HCT116 (cell line): ENCODE results near the gene RAB40C. TPM values are rescaled to one million over a fixed set of nuclear protein-coding genes. Genes with fewer than 3 reads are reported as not detected.

Experiments
- ATAC-seq: fragments of 200-7000 bp; cut with Tn5 transposase; 2 replicates; pipeline ENCODE4 v1.9.1; 2020; ENCODE audit warnings: mild to moderate bottlenecking, moderate library complexity
- BruUV-seq: library from RNA; stranded (reverse); fragments of 400-500 nt; replicated peaks from 2 replicates; lab custom pipeline; 2021; lab: Mats Ljungman, UMichigan
- CTCF ChIA-PET: fragments of 300-600 bp; sonication (Branson Sonifier 250); formaldehyde crosslinking; loops from one replicate; lab custom pipeline; 2021; ENCODE audit warnings: antibody characterized with exemption; lab: Charles Lee
- POLR2A ChIA-PET: fragments of 300-600, 350-600 bp; sonication (Branson Sonifier 250); formaldehyde crosslinking; loops from one replicate; lab custom pipeline; 2021; ENCODE audit warnings: antibody characterized with exemption; lab: Charles Lee
- RAD21 ChIA-PET, 2 experiments: fragments of 300-600 bp; sonication (Branson Sonifier 250); formaldehyde crosslinking; loops; one replicate each; lab custom pipeline; 2023; ENCODE audit warnings: low total read pairs in 2 of 2; ENCODE audit not compliant: uncharacterized antibody in 2 of 2, unreplicated experiment in 2 of 2, low non-redundant PET in 1 of 2; lab: Charles Lee
- DNase-seq: peaks from one replicate; pipeline ENCODE4 v3.0.0-alpha.2; 2010; ENCODE audit warnings: low read depth, low spot score
- H2AFZ ChIP-seq: fragments of 200-600 bp; shearing (Covaris generic), sonication (generic); 2 replicates; pipeline ENCODE4 v1.6.1; 2017; ENCODE audit warnings: low read depth, mixed run types, mixed read lengths, antibody characterized with exemption, low read length; ENCODE audit not compliant: poor library complexity, severe bottlenecking
- H3K27ac ChIP-seq: 2 replicates; pipeline ENCODE4 v1.5.1; 2012; ENCODE audit warnings: low read depth, low read length
- H3K27me3 ChIP-seq: fragments of 200-600 bp; sonication (generic); 2 replicates; pipeline ENCODE4 v1.6.1; 2016; ENCODE audit warnings: mixed run types, low read length, mixed read lengths; ENCODE audit not compliant: insufficient read depth
- H3K36me3 ChIP-seq, 2 experiments: fragments of 200-500 bp in 1 of 2; fragments of 200-600 bp in 1 of 2; sonication (Bioruptor generic) in 1 of 2; sonication (generic) in 1 of 2; 2 replicates each; pipeline versions ENCODE4 v1.5.1 to v1.6.1; 2014 to 2016; ENCODE audit warnings: low read length in 2 of 2, inconsistent platforms in 1 of 2, mixed read lengths in 1 of 2, mixed run types in 1 of 2; ENCODE audit not compliant: insufficient read depth in 2 of 2, control insufficient read depth in 1 of 2
- H3K4me1 ChIP-seq, 2 experiments: fragments of 200-600 bp in 1 of 2; sonication (generic) in 1 of 2; 2 replicates each; pipeline versions ENCODE4 v1.5.1 to v1.6.1; 2012 to 2017; ENCODE audit warnings: low read length in 2 of 2, inconsistent platforms in 1 of 2, mild to moderate bottlenecking in 1 of 2, mixed read lengths in 1 of 2, mixed run types in 1 of 2, moderate library complexity in 1 of 2; ENCODE audit not compliant: insufficient read depth in 2 of 2, control insufficient read depth in 1 of 2
- H3K4me2 ChIP-seq: fragments of 200-600 bp; sonication (generic); 2 replicates; pipeline ENCODE4 v1.6.1; 2017; ENCODE audit warnings: mixed run types, low read length, mixed read lengths
- H3K4me3 ChIP-seq, 2 experiments: fragments of 200-600 bp in 1 of 2; sonication (generic) in 1 of 2; replicated peaks in 1 of 2; 2 replicates each; pipeline ENCODE4 v1.5.1; 2011 to 2016; ENCODE audit warnings: low read length in 2 of 2, control low read depth in 1 of 2, low read depth in 1 of 2, mild to moderate bottlenecking in 1 of 2, mixed read lengths in 1 of 2, mixed run types in 1 of 2
- H3K79me2 ChIP-seq: fragments of 200-600 bp; sonication (generic); 2 replicates; pipeline ENCODE4 v1.6.1; 2017; ENCODE audit warnings: mild to moderate bottlenecking, mixed run types, low read length, moderate library complexity, mixed read lengths; ENCODE audit not compliant: insufficient read depth
- H3K9ac ChIP-seq: fragments of 200-600 bp; sonication (generic); 2 replicates; pipeline ENCODE4 v1.6.1; 2016; ENCODE audit warnings: low read length, mixed read lengths
- H3K9me2 ChIP-seq: fragments of 200-600 bp; sonication (generic), shearing (Covaris generic); 2 replicates; pipeline ENCODE4 v1.6.1; 2017; ENCODE audit warnings: mixed run types, mild to moderate bottlenecking, moderate library complexity; ENCODE audit not compliant: insufficient read depth
- H3K9me3 ChIP-seq, 2 experiments: fragments of 200-500 bp in 1 of 2; fragments of 200-600 bp in 1 of 2; sonication (Bioruptor generic) in 1 of 2; sonication (generic) in 1 of 2; 2 replicates each; pipeline ENCODE4 v1.6.1; 2014 to 2017; ENCODE audit warnings: low read length in 2 of 2, mixed read lengths in 2 of 2, inconsistent platforms in 1 of 2, low read depth in 1 of 2, mild to moderate bottlenecking in 1 of 2, mixed run types in 1 of 2, moderate library complexity in 1 of 2; ENCODE audit not compliant: control insufficient read depth in 1 of 2, insufficient read depth in 1 of 2
- H4K20me1 ChIP-seq: fragments of 200-600 bp; sonication (generic), shearing (Covaris generic); 2 replicates; pipeline ENCODE4 v1.6.1; 2017; ENCODE audit warnings: mixed run types, mild to moderate bottlenecking, moderate library complexity; ENCODE audit not compliant: insufficient read depth
- EGR1 ChIP-seq: IDR thresholded peaks from 2 replicates; pipeline ENCODE4 v1.6.1; 2012; ENCODE audit warnings: low read depth
- FOSL1 ChIP-seq: IDR thresholded peaks from 2 replicates; pipeline ENCODE4 v1.6.1; 2012; ENCODE audit warnings: low read depth
- JUND ChIP-seq: IDR thresholded peaks from 2 replicates; pipeline ENCODE4 v1.6.1; 2012
- POLR2A ChIP-seq: IDR thresholded peaks from 2 replicates; pipeline ENCODE4 v1.7.0; 2011; ENCODE audit warnings: borderline replicate concordance; ENCODE audit not compliant: insufficient read depth, insufficient read length; ENCODE audit errors: extremely low read depth
- REST ChIP-seq: IDR thresholded peaks from 2 replicates; pipeline ENCODE4 v1.6.1; 2012; ENCODE audit warnings: low read depth
- SIN3A ChIP-seq: IDR thresholded peaks from 2 replicates; pipeline ENCODE4 v1.6.1; 2012; ENCODE audit warnings: low read depth
- ZFX ChIP-seq: fragments of 450-650 bp; IDR thresholded peaks from 2 replicates; pipeline ENCODE4 v1.6.1; 2017
- ZNF274 ChIP-seq: fragments of 200-500 bp; sonication (Bioruptor generic); IDR thresholded peaks from 2 replicates; pipeline ENCODE4 v1.6.1; 2014; ENCODE audit warnings: mild to moderate bottlenecking, low read depth, low read length, inconsistent platforms
- intact Hi-C: fragments of 100-400 bp; cut with micrococcal nuclease; formaldehyde crosslinking; loops from 2 replicates; pipeline ENCODE4 v1.10.0; 2022
- total RNA-seq: library from RNA; stranded (reverse); gene quantifications from one replicate; pipeline ENCODE4 v1.2.1, GENCODE V29; 2021; ENCODE audit not compliant: unreplicated experiment
- TF ChIP-seq, protein P1 (sequence below): IDR thresholded peaks from 2 replicates; pipeline ENCODE4 v1.6.1; 2012

RAB40C gene
- total RNA-seq, 1 experiment from 2014 or later: 14.1 TPM

DNA sequence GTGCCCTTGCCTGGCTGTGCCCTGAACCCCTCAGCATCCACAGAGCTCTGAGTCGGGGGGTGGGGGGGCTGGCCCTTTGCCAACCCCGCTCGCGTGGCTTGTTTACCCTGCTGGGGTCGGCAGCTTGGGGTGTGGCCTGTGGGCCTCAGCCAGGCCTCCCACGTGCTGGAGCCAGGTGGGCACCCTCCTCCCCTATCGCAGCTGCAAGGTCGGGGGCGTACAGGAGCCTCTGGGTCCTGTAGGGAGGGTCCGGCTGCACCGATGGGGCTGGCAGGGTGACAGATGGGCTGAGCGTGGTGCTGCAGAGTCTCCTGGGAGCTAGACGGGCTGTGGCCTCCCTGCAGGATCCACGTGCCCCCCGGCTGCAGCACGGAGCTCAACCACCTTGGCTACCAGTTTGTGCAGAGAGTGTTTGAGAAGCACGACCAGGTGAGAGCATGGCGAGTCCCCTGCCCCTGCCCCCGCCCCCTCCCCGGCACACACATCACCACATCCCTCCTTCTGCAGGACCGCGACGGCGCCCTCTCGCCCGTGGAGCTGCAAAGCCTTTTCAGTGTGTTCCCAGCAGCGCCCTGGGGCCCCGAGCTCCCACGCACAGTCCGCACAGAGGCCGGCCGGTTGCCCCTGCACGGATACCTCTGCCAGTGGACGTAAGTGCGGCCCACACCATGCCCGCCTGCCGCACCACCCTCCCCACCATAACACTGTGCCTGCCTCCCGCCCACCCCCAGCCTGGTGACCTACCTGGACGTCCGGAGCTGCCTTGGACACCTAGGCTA lies 81.7 kb downstream of the RAB40C start:
- Histone ChIP-seq H2AFZ (no peak overlapping the region), H3K27ac (no peak overlapping the region), H3K79me2 (peaks cover 26% of the 10 kb centered on the region), H3K4me2 (no peak overlapping the region), H3K9ac (no peak overlapping the region), H3K27me3 (no peaks in the 10 kb centered on the region), H3K9me2 (no peaks in the 10 kb centered on the region), H3K9me3 (no peaks in the 10 kb centered on the region), H3K4me3 (no peak overlapping the region)
- no TSS peak for BruUV-seq
- no peak for ATAC-seq
- intact Hi-C loops: no loop called here
- RAD21 ChIA-PET: no interaction called here
- DNase-seq: no peak
- TF ChIP-seq JUND (no peak), REST (no peak), ZNF274 (no peak), ZFX (no peak), EGR1 (no peak), FOSL1 (no peak), SIN3A (no peak), POLR2A (no peak)
- TF ChIP-seq, protein P1, sequence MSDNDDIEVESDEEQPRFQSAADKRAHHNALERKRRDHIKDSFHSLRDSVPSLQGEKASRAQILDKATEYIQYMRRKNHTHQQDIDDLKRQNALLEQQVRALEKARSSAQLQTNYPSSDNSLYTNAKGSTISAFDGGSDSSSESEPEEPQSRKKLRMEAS: no peak
- TF ChIP-seq, all 23 proteins: peak for 0
- Histone ChIP-seq H3K36me3 (peaks cover 0 to 4% of the 10 kb centered on the region in 2 experiments; a peak in 1 of 4 replicates), H3K4me1 (peaks cover 0 to 10% of the 10 kb centered on the region in 2 experiments; a peak in 1 of 4 replicates), H4K20me1 (no peaks in the 10 kb centered on the region)
- POLR2A ChIA-PET: no interaction called here
- CTCF ChIA-PET: no interaction called here
